Neural progenitor cell (in vitro differentiated cells): ENCODE data around the gene RARRES2. TPM values are rescaled to one million over a fixed set of nuclear protein-coding genes. Genes with fewer than 3 reads are reported as not detected.
"Not testable (repeated sequence)": the region's sequence is repeated elsewhere in the genome, so short reads cannot be mapped to it uniquely, and the experiment has no call there.

Experiments
- DNase-seq: peaks from one replicate; pipeline ENCODE4 v3.0.0-alpha.2; 2016; ENCODE audit warnings: low spot score
- H2AFZ ChIP-seq: fragments of 200-600 bp; sonication (generic); replicated peaks from 2 replicates; pipeline ENCODE4 v1.6.1; 2016; ENCODE audit warnings: antibody characterized with exemption
- H3F3A ChIP-seq: fragments of 200-600 bp; sonication (generic); 2 replicates; pipeline ENCODE4 v1.6.1; 2016; ENCODE audit warnings: antibody characterized with exemption, low read depth
- H3K27ac ChIP-seq: fragments of 200-600 bp; sonication (generic); 2 replicates; pipeline ENCODE4 v1.5.1; 2016; ENCODE audit warnings: mild to moderate bottlenecking
- H3K27me3 ChIP-seq: fragments of 200-600 bp; sonication (generic); 2 replicates; pipeline ENCODE4 v1.6.1; 2016; ENCODE audit warnings: mild to moderate bottlenecking, moderate library complexity
- H3K36me3 ChIP-seq: fragments of 200-600 bp; sonication (generic); 2 replicates; pipeline ENCODE4 v1.5.1; 2016
- H3K4me1 ChIP-seq: fragments of 200-600 bp; sonication (generic); 2 replicates; pipeline ENCODE4 v1.6.1; 2016; ENCODE audit warnings: mixed run types
- H3K4me2 ChIP-seq: fragments of 200-600 bp; sonication (generic); 2 replicates; pipeline ENCODE4 v1.6.1; 2016
- H3K4me3 ChIP-seq: fragments of 200-600 bp; sonication (generic); 2 replicates; pipeline ENCODE4 v1.5.1; 2016
- H3K79me2 ChIP-seq: fragments of 200-600 bp; sonication (generic); 2 replicates; pipeline ENCODE4 v1.6.1; 2016; ENCODE audit warnings: low read depth
- H3K9ac ChIP-seq: fragments of 200-600 bp; sonication (generic); 2 replicates; pipeline ENCODE4 v1.6.1; 2016
- H3K9me3 ChIP-seq: fragments of 200-600 bp; sonication (generic); 2 replicates; pipeline ENCODE4 v1.5.1; 2016; ENCODE audit warnings: low read depth
- H4K20me1 ChIP-seq: fragments of 200-600 bp; sonication (generic); 2 replicates; pipeline ENCODE4 v1.6.1; 2016; ENCODE audit warnings: low read depth
- H3K27ac Mint-ChIP-seq: 3 replicates; pipeline ENCODE4 v1.8.0; 2021; ENCODE audit warnings: mixed read lengths
- H3K27me3 Mint-ChIP-seq: 2 replicates; pipeline ENCODE4 v1.8.0; 2022; ENCODE audit warnings: low read depth, mild to moderate bottlenecking, inconsistent platforms, moderate library complexity, mixed read lengths; ENCODE audit not compliant: insufficient read depth
- H3K36me3 Mint-ChIP-seq: 3 replicates; pipeline ENCODE4 v1.8.0; 2021; ENCODE audit warnings: mixed read lengths
- H3K4me1 Mint-ChIP-seq: 3 replicates; pipeline ENCODE4 v1.8.0; 2021; ENCODE audit warnings: mixed read lengths
- H3K4me3 Mint-ChIP-seq: 3 replicates; pipeline ENCODE4 v1.8.0; 2021; ENCODE audit warnings: mild to moderate bottlenecking, moderate library complexity, mixed read lengths
- H3K9me3 Mint-ChIP-seq: 3 replicates; pipeline ENCODE4 v1.8.0; 2020; ENCODE audit warnings: mixed read lengths
- CTCF ChIP-seq: fragments of 200-600 bp; sonication (generic); IDR thresholded peaks from 2 replicates; pipeline ENCODE4 v1.5.1; 2017; ENCODE audit warnings: antibody characterized with exemption, mild to moderate bottlenecking
- EZH2 ChIP-seq: fragments of 200-600 bp; sonication (generic); IDR thresholded peaks from 2 replicates; pipeline ENCODE4 v1.6.1; 2017; ENCODE audit warnings: antibody characterized with exemption, mild to moderate bottlenecking, moderate library complexity
- EZH2phosphoT487 ChIP-seq: fragments of 200-600 bp; sonication (generic); IDR thresholded peaks from 2 replicates; pipeline ENCODE4 v1.6.1; 2017; ENCODE audit warnings: antibody characterized with exemption
- total RNA-seq: library from RNA; depleted of rRNA; stranded (reverse); fragments of >200 nt; gene quantifications from 2 replicates; pipeline ENCODE4 v1.2.3, GENCODE V29; 2015; ENCODE audit warnings: low replicate concordance

The RARRES2 gene
- total RNA-seq, 1 donor from 2014 or later, result 0.19 TPM

GRCh38 chr7:150313367-150313809, 28.0 kb downstream of the RARRES2 start:
- H3F3A ChIP-seq, result peaks cover 8% of the 10 kb centered on the region
- Mint-ChIP-seq H3K27ac (no peak overlapping the region), H3K4me3 (no peak overlapping the region), H3K4me1 (peaks cover 13% of the 10 kb centered on the region), H3K9me3 (no peaks in the 10 kb centered on the region), H3K27me3 (peaks cover 3% of the 10 kb centered on the region), H3K36me3 (no peaks in the 10 kb centered on the region)
- no peak overlapping the region for H3K4me3 ChIP-seq
- no peaks in the 10 kb centered on the region for H4K20me1 ChIP-seq
- H3K27ac ChIP-seq, result no peak overlapping the region
- no peaks in the 10 kb centered on the region for H3K36me3 ChIP-seq
- peaks cover 24% of the 10 kb centered on the region for H3K27me3 ChIP-seq
- DNase-seq, result no peak
- no peak for TF ChIP-seq EZH2phosphoT487
- no peak for TF ChIP-seq CTCF
- H3K79me2 ChIP-seq, result no peaks in the 10 kb centered on the region
- H3K9ac ChIP-seq, result no peak overlapping the region
- H3K9me3 ChIP-seq, result no peaks in the 10 kb centered on the region
- H2AFZ ChIP-seq, result no peak overlapping the region
- no peaks in the 10 kb centered on the region for H3K4me1 ChIP-seq
- no peak overlapping the region for H3K4me2 ChIP-seq

- not testable (repeated sequence) for H3K4me3 Mint-ChIP-seq, DNase-seq
Measured at GRCh38 chr7:150312649-150313366, 28.6 kb downstream of the RARRES2 start.

DNA sequence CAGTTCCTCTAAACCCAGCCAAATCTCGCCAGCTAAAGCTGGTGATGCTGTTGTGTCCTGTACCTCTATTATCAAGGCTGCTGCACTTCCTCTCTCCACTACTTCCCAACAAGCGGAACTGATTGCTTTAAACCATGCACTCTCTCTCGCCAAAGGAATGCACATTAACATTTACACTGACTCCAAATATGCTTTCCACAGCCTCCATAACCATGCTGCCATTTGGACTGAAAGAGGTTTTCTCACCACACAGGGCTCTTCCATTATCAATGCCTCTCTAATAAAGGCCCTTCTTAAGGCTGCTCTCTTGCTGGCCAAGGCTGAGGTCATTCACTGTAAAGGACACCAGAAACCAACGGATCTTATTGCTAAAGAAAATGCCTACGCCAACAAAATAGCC, 29.7 kb downstream of the RARRES2 start:
- H3K4me1 ChIP-seq, result no peaks in the 10 kb centered on the region
- H3K4me1 Mint-ChIP-seq, result peaks cover 15% of the 10 kb centered on the region
- no peak for DNase-seq
- no peaks in the 10 kb centered on the region for H3K79me2 ChIP-seq
- H3K27ac ChIP-seq, result no peak overlapping the region
- H3K36me3 Mint-ChIP-seq, result no peaks in the 10 kb centered on the region
- H3K4me3 ChIP-seq, result no peak overlapping the region
- H3K27ac Mint-ChIP-seq, result no peak overlapping the region
- H3K27me3 Mint-ChIP-seq, result peaks cover 2% of the 10 kb centered on the region
- no peak overlapping the region for H3K9ac ChIP-seq
- no peaks in the 10 kb centered on the region for H3F3A ChIP-seq
- H2AFZ ChIP-seq, result no peak overlapping the region
- no peaks in the 10 kb centered on the region for H4K20me1 ChIP-seq
- no peaks in the 10 kb centered on the region for H3K9me3 ChIP-seq
- no peaks in the 10 kb centered on the region for H3K9me3 Mint-ChIP-seq
- TF ChIP-seq EZH2 (no peak), CTCF (no peak), EZH2phosphoT487 (no peak)
- no peaks in the 10 kb centered on the region for H3K36me3 ChIP-seq
- no peak overlapping the region for H3K4me2 ChIP-seq
- no peak overlapping the region for H3K4me3 Mint-ChIP-seq
- H3K27me3 ChIP-seq, result peaks cover 31% of the 10 kb centered on the region

More at GRCh38 chr7:150312649-150313366, 28.6 kb downstream of the RARRES2 start:
- H3K27me3 Mint-ChIP-seq, H3K4me3 ChIP-seq, H3K9ac ChIP-seq, H2AFZ ChIP-seq, H4K20me1 ChIP-seq, H3K27ac Mint-ChIP-seq, H3K4me1 ChIP-seq, H3F3A ChIP-seq, H3K9me3 Mint-ChIP-seq, H3K79me2 ChIP-seq, H3K36me3 ChIP-seq, H3K36me3 Mint-ChIP-seq, H3K9me3 ChIP-seq, H3K4me2 ChIP-seq, H3K27ac ChIP-seq: not testable (repeated sequence)
- H3K4me1 Mint-ChIP-seq, result peaks cover 15% of the 10 kb centered on the region
- peaks cover 28% of the 10 kb centered on the region for H3K27me3 ChIP-seq

GRCh38 chr7:150311146-150311545, 30.3 kb downstream of the RARRES2 start:
- TF ChIP-seq EZH2 (no peak), EZH2phosphoT487 (no peak), CTCF (no peak)
- H3K4me1 Mint-ChIP-seq, result peaks cover 15% of the 10 kb centered on the region
- Histone ChIP-seq H3K9ac (no peak overlapping the region), H4K20me1 (no peaks in the 10 kb centered on the region), H3K4me2 (no peak overlapping the region), H3K4me1 (no peaks in the 10 kb centered on the region), H3K79me2 (no peaks in the 10 kb centered on the region), H2AFZ (no peak overlapping the region), H3F3A (no peaks in the 10 kb centered on the region), H3K36me3 (no peaks in the 10 kb centered on the region), H3K27me3 (peaks cover 31% of the 10 kb centered on the region), H3K4me3 (no peak overlapping the region), H3K9me3 (no peaks in the 10 kb centered on the region), H3K27ac (no peak overlapping the region)
- H3K4me3 Mint-ChIP-seq, result no peak overlapping the region
- no peak for DNase-seq
- no peak overlapping the region for H3K27ac Mint-ChIP-seq
- no peaks in the 10 kb centered on the region for H3K9me3 Mint-ChIP-seq
- H3K27me3 Mint-ChIP-seq, result peaks cover 2% of the 10 kb centered on the region
- H3K36me3 Mint-ChIP-seq, result no peaks in the 10 kb centered on the region
